SU-DHL-6 (cell line): ENCODE measurements around the gene CD38.
A peak's percentile ranks its signal among the peaks of the same experiment; 100 is the strongest.

Experiments
- H2AFZ ChIP-seq: fragments of 200-600 bp; sonication (generic); 2 replicates; pipeline ENCODE4 v1.6.1; 2014; ENCODE audit warnings: low read depth, mild to moderate bottlenecking, moderate library complexity, mixed read lengths, antibody characterized with exemption, low read length; ENCODE audit not compliant: severe bottlenecking
- H3F3A ChIP-seq: fragments of 200-600 bp; shearing (Covaris generic); 2 replicates; pipeline ENCODE4 v1.6.0; 2016; ENCODE audit warnings: antibody characterized with exemption, mild to moderate bottlenecking; ENCODE audit not compliant: insufficient read depth
- H3K27ac ChIP-seq: fragments of 200-600 bp; sonication (generic); 2 replicates; pipeline ENCODE4 v1.5.1; 2016; ENCODE audit warnings: low read depth, mild to moderate bottlenecking, low read length, moderate library complexity, mixed read lengths
- H3K27me3 ChIP-seq: fragments of 200-600 bp; sonication (generic), shearing (Covaris generic); 2 replicates; pipeline ENCODE4 v1.6.0; 2014; ENCODE audit warnings: mild to moderate bottlenecking, low read length
- H3K36me3 ChIP-seq: fragments of 200-600 bp; sonication (generic); 2 replicates; pipeline ENCODE4 v1.6.1; 2014; ENCODE audit warnings: mild to moderate bottlenecking, low read length, mixed read lengths
- H3K4me2 ChIP-seq: fragments of 300-600, 200-600 bp; shearing (Covaris generic), sonication (generic); 2 replicates; pipeline ENCODE4 v1.6.0; 2014; ENCODE audit warnings: low read length, low read depth, mild to moderate bottlenecking; ENCODE audit not compliant: poor library complexity, severe bottlenecking
- H3K4me3 ChIP-seq: fragments of 200-600 bp; sonication (generic); 2 replicates; pipeline ENCODE4 v1.5.1; 2014; ENCODE audit warnings: antibody characterized with exemption, low read length, mild to moderate bottlenecking, mixed read lengths; ENCODE audit not compliant: insufficient read depth, poor library complexity, severe bottlenecking
- H3K79me2 ChIP-seq: fragments of 200-600 bp; sonication (generic); 2 replicates; pipeline ENCODE4 v1.6.1; 2014; ENCODE audit warnings: mild to moderate bottlenecking, low read length, moderate library complexity; ENCODE audit not compliant: insufficient read depth
- H3K9ac ChIP-seq: fragments of 200-600 bp; sonication (generic); 2 replicates; pipeline ENCODE4 v1.7.0; 2014; ENCODE audit warnings: mild to moderate bottlenecking, low read length
- H3K9me2 ChIP-seq: fragments of 200-600 bp; sonication (generic); replicated peaks from 2 replicates; pipeline ENCODE4 v1.6.1; 2014; ENCODE audit warnings: low read length; ENCODE audit not compliant: insufficient read depth
- H3K9me3 ChIP-seq: fragments of 200-600 bp; sonication (generic); 2 replicates; pipeline ENCODE4 v1.6.1; 2014; ENCODE audit warnings: low read length, mixed read lengths; ENCODE audit not compliant: insufficient read depth
- H4K20me1 ChIP-seq: fragments of 200-600 bp; sonication (generic); 2 replicates; pipeline ENCODE4 v1.6.1; 2014; ENCODE audit warnings: low read depth, mild to moderate bottlenecking, antibody characterized with exemption, low read length, moderate library complexity, mixed read lengths
- EZH2phosphoT487 ChIP-seq: fragments of 200-600 bp; sonication (generic), shearing (Covaris generic); conservative IDR thresholded peaks from 2 replicates; pipeline ENCODE4 v1.6.1; 2018; ENCODE audit warnings: mild to moderate bottlenecking, antibody characterized with exemption, low read length, moderate library complexity, mixed read lengths
- TF ChIP-seq, protein P1 (sequence below): fragments of 200-600 bp; sonication (generic); IDR thresholded peaks from one replicate; pipeline ENCODE4 v1.5.1; 2017; ENCODE audit warnings: antibody characterized with exemption, mild to moderate bottlenecking, low read length, moderate library complexity; ENCODE audit not compliant: insufficient read depth, poor library complexity, severe bottlenecking

The CD38 gene

GRCh38 chr4:15736514-15737050 is 41.5 kb upstream of the CD38 start:
- H4K20me1 ChIP-seq: no peaks in the 10 kb centered on the region
- no peaks in the 10 kb centered on the region for H3K9me2 ChIP-seq
- peaks cover 1% of the 10 kb centered on the region; the same call in 1 of the 2 replicates for H3K9me3 ChIP-seq
- no peak overlapping the region for H2AFZ ChIP-seq
- H3K36me3 ChIP-seq: no peaks in the 10 kb centered on the region
- no peak overlapping the region for H3K9ac ChIP-seq
- H3K79me2 ChIP-seq: no peaks in the 10 kb centered on the region
- no peaks in the 10 kb centered on the region for H3K27me3 ChIP-seq
- no peaks in the 10 kb centered on the region for H3F3A ChIP-seq
- TF ChIP-seq, protein P1, sequence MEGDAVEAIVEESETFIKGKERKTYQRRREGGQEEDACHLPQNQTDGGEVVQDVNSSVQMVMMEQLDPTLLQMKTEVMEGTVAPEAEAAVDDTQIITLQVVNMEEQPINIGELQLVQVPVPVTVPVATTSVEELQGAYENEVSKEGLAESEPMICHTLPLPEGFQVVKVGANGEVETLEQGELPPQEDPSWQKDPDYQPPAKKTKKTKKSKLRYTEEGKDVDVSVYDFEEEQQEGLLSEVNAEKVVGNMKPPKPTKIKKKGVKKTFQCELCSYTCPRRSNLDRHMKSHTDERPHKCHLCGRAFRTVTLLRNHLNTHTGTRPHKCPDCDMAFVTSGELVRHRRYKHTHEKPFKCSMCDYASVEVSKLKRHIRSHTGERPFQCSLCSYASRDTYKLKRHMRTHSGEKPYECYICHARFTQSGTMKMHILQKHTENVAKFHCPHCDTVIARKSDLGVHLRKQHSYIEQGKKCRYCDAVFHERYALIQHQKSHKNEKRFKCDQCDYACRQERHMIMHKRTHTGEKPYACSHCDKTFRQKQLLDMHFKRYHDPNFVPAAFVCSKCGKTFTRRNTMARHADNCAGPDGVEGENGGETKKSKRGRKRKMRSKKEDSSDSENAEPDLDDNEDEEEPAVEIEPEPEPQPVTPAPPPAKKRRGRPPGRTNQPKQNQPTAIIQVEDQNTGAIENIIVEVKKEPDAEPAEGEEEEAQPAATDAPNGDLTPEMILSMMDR: no peak
- no peak for TF ChIP-seq EZH2phosphoT487
- no peak overlapping the region for H3K4me3 ChIP-seq
- no peak overlapping the region for H3K27ac ChIP-seq
- no peak overlapping the region for H3K4me2 ChIP-seq

GRCh38 chr4:15737255-15737654 is 40.9 kb upstream of the CD38 start:
- no peak overlapping the region for H3K4me2 ChIP-seq
- no peaks in the 10 kb centered on the region for H3K27me3 ChIP-seq
- no peak overlapping the region for H2AFZ ChIP-seq
- no peaks in the 10 kb centered on the region for H3K79me2 ChIP-seq
- no peak overlapping the region for H3K27ac ChIP-seq
- H3K4me3 ChIP-seq: no peak overlapping the region
- 0 out of 2 replicates have a peak, but pooled peaks cover 3% of the 10 kb centered on the region for H3K36me3 ChIP-seq
- no peaks in the 10 kb centered on the region for H3K9me2 ChIP-seq
- no peaks in the 10 kb centered on the region for H4K20me1 ChIP-seq
- TF ChIP-seq, protein P1: peak; percentile 20
- TF ChIP-seq EZH2phosphoT487: no peak
- no peaks in the 10 kb centered on the region for H3F3A ChIP-seq
- H3K9ac ChIP-seq: no peak overlapping the region
- H3K9me3 ChIP-seq: peaks cover 8% of the 10 kb centered on the region; the same call in 1 of the 2 replicates

DNA sequence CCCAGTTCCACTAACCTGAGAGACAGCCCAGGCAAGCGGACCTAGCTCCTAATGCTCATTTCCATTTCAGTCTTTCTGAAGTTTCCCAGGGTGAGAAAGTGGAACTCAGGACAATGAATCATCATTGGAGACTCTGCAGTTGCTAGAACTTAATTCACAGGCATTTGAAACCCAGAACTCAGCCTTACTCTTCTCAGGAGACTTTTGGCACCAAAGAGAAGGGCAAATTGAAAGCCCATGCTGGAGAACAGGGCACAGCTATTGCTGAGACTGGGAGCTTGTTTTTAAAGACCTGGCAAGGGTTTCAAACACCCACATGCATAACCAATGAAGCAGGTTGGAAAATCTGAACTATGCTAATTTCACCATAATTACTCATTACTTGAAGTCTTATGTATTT is 39.3 kb upstream of the CD38 start:
- no peak overlapping the region for H3K4me3 ChIP-seq

More for the DNA sequence above, 39.3 kb upstream of the CD38 start:
- TF ChIP-seq, protein P1: no peak
- no peak for TF ChIP-seq EZH2phosphoT487
- Histone ChIP-seq H3K4me2 (no peak overlapping the region), H3K27me3 (no peaks in the 10 kb centered on the region), H3F3A (no peaks in the 10 kb centered on the region), H2AFZ (no peak overlapping the region), H3K9ac (no peak overlapping the region), H3K9me2 (no peaks in the 10 kb centered on the region), H3K36me3 (0 out of 2 replicates have a peak, but pooled peaks cover 3% of the 10 kb centered on the region), H3K9me3 (peaks cover 13% of the 10 kb centered on the region; the same call in 1 of the 2 replicates), H3K79me2 (no peaks in the 10 kb centered on the region), H4K20me1 (no peaks in the 10 kb centered on the region), H3K27ac (no peak overlapping the region)
